HepG2 (cell line): ENCODE data around the gene CERT1. TPM values are rescaled to one million over a fixed set of nuclear protein-coding genes. Genes with fewer than 3 reads are reported as not detected.

ENCODE experiments used
- ATF6 ChIP-seq: sonication (generic); formaldehyde crosslinking; conservative IDR thresholded peaks from 2 replicates; pipeline ENCODE4 v1.4.0; 2020; ENCODE audit warnings: missing genetic modification reagents
- BRD4 ChIP-seq: sonication (generic); formaldehyde crosslinking; IDR thresholded peaks from 2 replicates; pipeline ENCODE4 v1.4.0; 2020; ENCODE audit warnings: missing genetic modification reagents
- GLI4 ChIP-seq: sonication (generic); formaldehyde crosslinking; IDR thresholded peaks from 2 replicates; pipeline ENCODE4 v1.5.1; 2020; ENCODE audit warnings: missing genetic modification reagents, mild to moderate bottlenecking, moderate library complexity, borderline replicate concordance
- HINFP ChIP-seq: sonication (generic); formaldehyde crosslinking; IDR thresholded peaks from 2 replicates; pipeline ENCODE4 v1.4.0; 2020; ENCODE audit warnings: low read depth, mild to moderate bottlenecking, missing genetic modification reagents
- HOXD1 ChIP-seq: sonication (generic); formaldehyde crosslinking; IDR thresholded peaks from 2 replicates; pipeline ENCODE4 v1.5.0; 2020; ENCODE audit warnings: missing genetic modification reagents
- JUN ChIP-seq: sonication (generic); formaldehyde crosslinking; IDR thresholded peaks from 2 replicates; pipeline ENCODE4 v1.4.0; 2020; ENCODE audit warnings: mild to moderate bottlenecking, missing genetic modification reagents
- KAT7 ChIP-seq: IDR thresholded peaks from 2 replicates; pipeline ENCODE4 v1.6.1; 2018; ENCODE audit warnings: borderline replicate concordance, missing compliant biosample characterization
- KIAA2018 ChIP-seq: sonication (generic); formaldehyde crosslinking; IDR thresholded peaks from 2 replicates; pipeline ENCODE4 v1.5.0; 2020; ENCODE audit warnings: mild to moderate bottlenecking, missing genetic modification reagents, borderline replicate concordance
- MAF1 ChIP-seq: sonication (generic); formaldehyde crosslinking; IDR thresholded peaks from 2 replicates; pipeline ENCODE4 v1.5.0; 2020; ENCODE audit warnings: missing genetic modification reagents, borderline replicate concordance
- NKX3-1 ChIP-seq: sonication (generic); formaldehyde crosslinking; IDR thresholded peaks from 2 replicates; pipeline ENCODE4 v1.5.0; 2020; ENCODE audit warnings: missing genetic modification reagents
- RFXAP ChIP-seq: sonication (generic); formaldehyde crosslinking; IDR thresholded peaks from 2 replicates; pipeline ENCODE4 v1.4.0; 2020; ENCODE audit warnings: missing genetic modification reagents, borderline replicate concordance
- SALL1 ChIP-seq: sonication (generic); formaldehyde crosslinking; IDR thresholded peaks from 2 replicates; pipeline ENCODE4 v1.8.0; 2022; ENCODE audit warnings: mild to moderate bottlenecking, missing genetic modification reagents
- ZBTB7B ChIP-seq: sonication (generic); formaldehyde crosslinking; IDR thresholded peaks from 2 replicates; pipeline ENCODE4 v1.4.0; 2020; ENCODE audit warnings: missing genetic modification reagents
- ZNF263 ChIP-seq: sonication (generic); formaldehyde crosslinking; IDR thresholded peaks from 2 replicates; pipeline ENCODE4 v1.4.0; 2020; ENCODE audit warnings: missing genetic modification reagents
- polyA plus RNA-seq, 8 experiments: library from polyadenylated mRNA; depleted of rRNA in 3 of 8; stranded (reverse) in 7 of 8; unstranded in 1 of 8; fragments of >200 nt; fragmentation: Illumina TruSeq in 4 of 8; extraction: Trizol in 4 of 8; gene quantifications; 2 replicates each; pipeline versions ENCODE4 v1.2.1 to v1.2.3, GENCODE V29; 2011 to 2016; ENCODE audit warnings: low read depth in 4 of 8, missing spikeins in 1 of 8, mixed read lengths in 1 of 8; ENCODE audit not compliant: insufficient read depth in 1 of 8
- total RNA-seq, 5 experiments: library from RNA; depleted of rRNA; stranded (reverse); fragments of >200 nt; fragmentation: Illumina TruSeq; extraction: Trizol; gene quantifications; 2 replicates each; pipeline ENCODE4 v1.2.3, GENCODE V29; 2016; ENCODE audit warnings: low read depth in 1 of 5

Gene CERT1
- total and polyA plus RNA-seq, 2 of the 13 experiments (the other 11 are each of a cell fraction or from before 2014, with no cell fraction given): 8.2 to 12.7 TPM

DNA sequence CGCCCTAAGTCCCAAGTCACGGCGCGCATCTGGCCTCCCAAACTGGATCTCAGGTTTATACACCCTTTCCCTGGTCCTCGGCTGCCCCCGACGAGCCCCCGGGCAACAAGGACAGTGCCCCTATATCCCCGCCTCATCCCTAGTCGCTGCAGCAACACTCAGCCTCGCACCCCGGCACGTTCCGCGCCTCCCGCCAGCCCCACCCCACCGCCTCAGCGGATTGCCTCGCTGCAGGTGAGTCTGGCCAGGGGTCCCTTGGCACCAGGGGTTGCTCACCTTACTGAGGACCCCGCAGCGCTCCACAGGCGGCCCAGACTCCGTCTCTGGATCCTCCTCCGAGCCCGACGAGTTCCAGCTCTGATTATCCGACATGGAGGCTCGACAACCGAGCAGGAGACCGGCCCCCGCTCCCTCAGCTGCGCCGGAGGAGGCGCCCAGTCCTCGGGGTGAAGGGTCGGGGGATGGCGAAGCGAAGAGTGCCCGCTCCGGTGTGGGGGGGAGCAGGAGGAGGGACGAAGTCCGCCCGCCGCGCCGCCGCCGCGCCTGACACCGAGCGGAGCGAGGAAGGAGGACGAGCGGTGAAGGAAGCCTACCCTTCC lies 494 bp downstream of the CERT1 start (continued):
- no peak for TF ChIP-seq KIAA2018 (CRISPR knock-in tag)
- TF ChIP-seq HOXD1 (CRISPR knock-in tag): 0 out of 2 replicates have a peak, but pooled peaks have one; percentile 53
- 0 out of 2 replicates have a peak, but pooled peaks have one; percentile 6 for TF ChIP-seq KAT7
- TF ChIP-seq ATF6 (CRISPR knock-in tag): no peak
- TF ChIP-seq GLI4: peak; percentile 91; the same call in 1 of the 2 replicates
- 0 out of 2 replicates have a peak, but pooled peaks have one; percentile 41 for TF ChIP-seq MAF1 (CRISPR knock-in tag)
- peak; percentile 67; the same call in 1 of the 2 replicates for TF ChIP-seq NKX3-1
- TF ChIP-seq HINFP: no peak
- no peak for TF ChIP-seq ZBTB7B (CRISPR knock-in tag)
- TF ChIP-seq BRD4 (CRISPR knock-in tag): 0 out of 2 replicates have a peak, but pooled peaks have one; percentile 37
- TF ChIP-seq SALL1: 0 out of 2 replicates have a peak, but pooled peaks have one; percentile 29
- peak; percentile 49; the same call in 1 of the 2 replicates for TF ChIP-seq ZNF263
- peak; percentile 41; the same call in 1 of the 2 replicates for TF ChIP-seq RFXAP (CRISPR knock-in tag)
- no peak for TF ChIP-seq JUN (CRISPR knock-in tag)
